ENCODE measurements around the gene ARHGEF16.

Gene ARHGEF16

DNA sequence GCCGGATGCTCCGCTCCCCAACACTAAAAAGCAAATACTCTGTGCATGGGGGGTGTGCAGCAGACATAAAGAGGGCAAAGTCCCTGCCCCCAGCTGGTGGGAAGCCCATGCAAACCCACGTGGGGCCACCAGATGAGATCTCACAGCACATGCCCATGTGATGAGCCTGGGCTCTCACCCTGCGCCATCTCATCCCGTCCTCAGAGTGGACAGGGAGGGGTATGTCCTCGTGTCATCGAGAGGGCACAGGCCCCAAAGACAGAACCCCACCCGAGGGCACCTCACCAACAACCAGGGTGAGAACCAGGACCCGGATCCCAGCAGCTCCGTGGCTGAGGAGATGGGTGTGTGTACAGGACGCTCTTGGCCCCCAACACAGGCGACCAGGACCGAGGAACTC, 25.1 kb upstream of the ARHGEF16 start:
- TF ChIP-seq, protein P1, sequence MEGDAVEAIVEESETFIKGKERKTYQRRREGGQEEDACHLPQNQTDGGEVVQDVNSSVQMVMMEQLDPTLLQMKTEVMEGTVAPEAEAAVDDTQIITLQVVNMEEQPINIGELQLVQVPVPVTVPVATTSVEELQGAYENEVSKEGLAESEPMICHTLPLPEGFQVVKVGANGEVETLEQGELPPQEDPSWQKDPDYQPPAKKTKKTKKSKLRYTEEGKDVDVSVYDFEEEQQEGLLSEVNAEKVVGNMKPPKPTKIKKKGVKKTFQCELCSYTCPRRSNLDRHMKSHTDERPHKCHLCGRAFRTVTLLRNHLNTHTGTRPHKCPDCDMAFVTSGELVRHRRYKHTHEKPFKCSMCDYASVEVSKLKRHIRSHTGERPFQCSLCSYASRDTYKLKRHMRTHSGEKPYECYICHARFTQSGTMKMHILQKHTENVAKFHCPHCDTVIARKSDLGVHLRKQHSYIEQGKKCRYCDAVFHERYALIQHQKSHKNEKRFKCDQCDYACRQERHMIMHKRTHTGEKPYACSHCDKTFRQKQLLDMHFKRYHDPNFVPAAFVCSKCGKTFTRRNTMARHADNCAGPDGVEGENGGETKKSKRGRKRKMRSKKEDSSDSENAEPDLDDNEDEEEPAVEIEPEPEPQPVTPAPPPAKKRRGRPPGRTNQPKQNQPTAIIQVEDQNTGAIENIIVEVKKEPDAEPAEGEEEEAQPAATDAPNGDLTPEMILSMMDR (IDR thresholded peaks at IDR 0.05; ENCODE audit: low read length, missing control alignments): no peak
- DNase-seq (ENCODE audit: low read depth): no peak
- no peak overlapping the region for H3K4me3 ChIP-seq (replicated peaks; ENCODE audit: low read depth, low read length)

GRCh38 chr1:3429766-3430165, 24.7 kb upstream of the ARHGEF16 start:
- no peak overlapping the region for H3K4me3 ChIP-seq (replicated peaks; ENCODE audit: low read depth, low read length)
- TF ChIP-seq, protein P1 (IDR thresholded peaks at IDR 0.05; ENCODE audit: low read length, missing control alignments): no peak
- DNase-seq (ENCODE audit: low read depth): no peak

DNA sequence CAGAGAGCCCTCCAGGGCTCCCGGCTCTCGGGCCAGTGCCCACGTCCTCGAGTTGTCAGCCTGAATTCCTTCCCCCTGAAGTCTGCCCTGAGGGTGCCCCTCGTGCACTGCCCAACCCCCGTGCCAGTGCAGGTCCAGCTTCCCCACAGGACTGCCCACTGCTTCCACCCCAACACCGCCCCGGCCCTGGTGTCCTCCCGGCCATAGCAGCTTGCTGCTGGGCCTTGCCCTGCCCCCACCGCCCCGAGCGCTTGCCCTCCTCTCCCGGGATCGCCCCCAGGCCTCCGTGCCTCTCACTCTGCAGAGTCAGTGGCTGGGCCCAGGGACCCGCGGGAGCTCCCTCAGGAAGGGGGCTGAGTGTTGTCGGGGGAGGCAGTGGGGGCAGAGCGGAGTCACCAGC, 24.1 kb upstream of the ARHGEF16 start:
- TF ChIP-seq, protein P1 (IDR thresholded peaks at IDR 0.05; ENCODE audit: low read length, missing control alignments): no peak
- DNase-seq (ENCODE audit: low read depth): no peak
- no peak overlapping the region for H3K4me3 ChIP-seq (replicated peaks; ENCODE audit: low read depth, low read length)

DNA sequence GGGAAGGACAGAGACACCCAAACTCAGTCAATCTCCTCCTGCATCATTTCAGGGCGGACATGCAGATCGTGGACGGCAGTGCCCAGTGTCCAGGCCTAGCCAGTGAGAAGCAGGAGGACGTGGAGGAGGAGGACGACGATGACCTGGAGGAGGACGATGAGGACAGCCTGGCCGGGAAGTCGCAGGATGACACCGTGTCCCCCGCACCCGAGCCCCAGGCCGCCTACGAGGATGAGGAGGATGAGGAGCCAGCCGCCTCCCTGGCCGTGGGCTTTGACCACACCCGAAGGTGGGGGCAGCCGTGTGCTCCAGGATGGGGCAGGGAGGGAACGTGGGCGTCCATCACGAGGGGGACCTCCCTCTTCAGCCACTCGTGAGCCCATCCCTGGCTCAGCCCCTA, 23.6 kb upstream of the ARHGEF16 start:
- H3K4me3 ChIP-seq (replicated peaks; ENCODE audit: low read depth, low read length): no peak overlapping the region
- DNase-seq (ENCODE audit: low read depth): no peak
- TF ChIP-seq, protein P1 (IDR thresholded peaks at IDR 0.05; ENCODE audit: low read length, missing control alignments): no peak

- TF ChIP-seq, protein P1 (IDR thresholded peaks at IDR 0.05; ENCODE audit: low read length, missing control alignments): no peak
- no peak for DNase-seq (ENCODE audit: low read depth)
- no peak overlapping the region for H3K4me3 ChIP-seq (replicated peaks; ENCODE audit: low read depth, low read length)
Observed at GRCh38 chr1:3431266-3431665, 23.2 kb upstream of the ARHGEF16 start.

GRCh38 chr1:3431686-3432085, 22.8 kb upstream of the ARHGEF16 start:
- no peak for DNase-seq (ENCODE audit: low read depth)
- H3K4me3 ChIP-seq (replicated peaks; ENCODE audit: low read depth, low read length): no peak overlapping the region
- TF ChIP-seq, protein P1 (IDR thresholded peaks at IDR 0.05; ENCODE audit: low read length, missing control alignments): no peak

DNA sequence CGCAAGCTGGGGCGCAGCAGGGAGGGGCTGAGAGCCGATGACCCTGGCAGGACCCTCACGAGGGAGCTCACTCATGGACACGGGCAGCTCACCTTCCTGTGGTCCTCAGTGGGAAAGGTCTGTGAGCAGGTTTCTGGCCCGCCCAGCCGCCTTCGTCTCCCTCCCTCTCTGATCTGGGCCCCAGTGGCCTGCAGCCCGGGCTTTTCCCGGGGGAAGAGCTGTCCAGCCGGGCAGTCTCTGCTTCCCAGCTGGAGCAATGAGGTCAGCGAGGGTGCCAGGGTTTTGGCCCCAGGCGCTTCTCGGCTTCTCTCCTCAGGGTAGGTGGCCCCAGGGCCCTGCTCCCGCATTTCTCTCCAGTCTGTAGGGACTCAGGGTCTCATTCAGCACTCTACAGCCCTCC, 22.2 kb upstream of the ARHGEF16 start:
- TF ChIP-seq, protein P1 (IDR thresholded peaks at IDR 0.05; ENCODE audit: low read length, missing control alignments): no peak
- H3K4me3 ChIP-seq (replicated peaks; ENCODE audit: low read depth, low read length): no peak overlapping the region
- DNase-seq (ENCODE audit: low read depth): no peak

Measured in fibroblast of pulmonary artery (primary cell).